GM23338 (cell line): ENCODE data around the gene GGPS1.

Experiments
- CREB1 ChIP-seq: fragments of 250-450 bp; sonication (Bioruptor Pico); IDR thresholded peaks from 2 replicates; pipeline ENCODE4 v1.5.0; 2020; ENCODE audit warnings: low read depth, mild to moderate bottlenecking, moderate library complexity
- EZH2 ChIP-seq: fragments of 200-600 bp; sonication (generic); IDR thresholded peaks from one replicate; pipeline ENCODE4 v1.8.0; 2017; ENCODE audit warnings: antibody characterized with exemption, mild to moderate bottlenecking, low read depth; ENCODE audit not compliant: unreplicated experiment
- EZH2phosphoT487 ChIP-seq: fragments of 200-600 bp; sonication (generic); IDR thresholded peaks from one replicate; pipeline ENCODE4 v1.8.1; 2018; ENCODE audit warnings: antibody characterized with exemption; ENCODE audit not compliant: unreplicated experiment
- JUNB ChIP-seq: IDR thresholded peaks from one replicate; pipeline ENCODE4 v1.6.1; 2016; ENCODE audit warnings: antibody characterized with exemption; ENCODE audit not compliant: unreplicated experiment
- POLR2AphosphoS5 ChIP-seq: IDR thresholded peaks from 2 replicates; pipeline ENCODE4 v1.6.1; 2016; ENCODE audit warnings: antibody characterized with exemption, low read depth
- STAT1 ChIP-seq: IDR thresholded peaks from one replicate; pipeline ENCODE4 v1.6.1; 2016; ENCODE audit warnings: antibody characterized with exemption; ENCODE audit not compliant: unreplicated experiment
- ZNF114 ChIP-seq: fragments of 250-450 bp; sonication (Bioruptor Pico); IDR thresholded peaks from 2 replicates; pipeline ENCODE4 v1.5.0; 2020; ENCODE audit warnings: mild to moderate bottlenecking, moderate library complexity
- ZNF331 ChIP-seq: fragments of 250-450 bp; sonication (Bioruptor Pico); IDR thresholded peaks from 2 replicates; pipeline ENCODE4 v1.5.0; 2020; ENCODE audit warnings: low read depth, mild to moderate bottlenecking, moderate library complexity
- TF ChIP-seq, protein P1 (sequence below), 2 experiments: fragments of 200-600 bp in 1 of 2; sonication (generic) in 1 of 2; conservative IDR thresholded peaks; 2 replicates each; pipeline versions ENCODE4 v1.5.1 to v1.6.1; 2016 to 2017; ENCODE audit warnings: antibody characterized with exemption in 2 of 2, low read depth in 2 of 2, mild to moderate bottlenecking in 2 of 2, moderate library complexity in 1 of 2
- TF ChIP-seq, protein P2 (sequence below): fragments of 250-450 bp; sonication (Bioruptor Pico); IDR thresholded peaks from 2 replicates; pipeline ENCODE4 v1.5.0; 2020; ENCODE audit warnings: mild to moderate bottlenecking, moderate library complexity
- TF ChIP-seq, protein P3 (sequence below): IDR thresholded peaks from one replicate; pipeline ENCODE4 v1.6.1; 2018; ENCODE audit warnings: antibody characterized with exemption; ENCODE audit not compliant: unreplicated experiment

DNA sequence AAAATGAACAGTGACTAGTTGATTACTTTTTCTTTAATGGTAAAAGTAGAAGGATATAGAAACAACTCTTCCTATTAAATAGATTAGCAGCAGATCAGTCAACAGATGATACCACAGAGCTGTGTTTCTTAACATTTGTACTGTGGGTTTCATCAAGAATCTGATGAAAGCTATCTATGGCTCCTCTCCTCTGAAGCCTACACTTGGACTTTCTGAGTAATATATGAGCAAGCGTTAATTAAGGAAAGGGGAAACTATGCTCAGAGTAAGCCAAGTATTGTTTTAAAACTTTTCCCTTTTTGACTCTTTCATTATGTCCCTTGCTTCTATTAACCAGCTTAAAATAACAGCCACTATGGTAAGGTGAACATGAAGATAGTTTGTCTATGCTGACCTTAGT lies 11.2 kb upstream of the GGPS1 start:
- TF ChIP-seq, protein P1, sequence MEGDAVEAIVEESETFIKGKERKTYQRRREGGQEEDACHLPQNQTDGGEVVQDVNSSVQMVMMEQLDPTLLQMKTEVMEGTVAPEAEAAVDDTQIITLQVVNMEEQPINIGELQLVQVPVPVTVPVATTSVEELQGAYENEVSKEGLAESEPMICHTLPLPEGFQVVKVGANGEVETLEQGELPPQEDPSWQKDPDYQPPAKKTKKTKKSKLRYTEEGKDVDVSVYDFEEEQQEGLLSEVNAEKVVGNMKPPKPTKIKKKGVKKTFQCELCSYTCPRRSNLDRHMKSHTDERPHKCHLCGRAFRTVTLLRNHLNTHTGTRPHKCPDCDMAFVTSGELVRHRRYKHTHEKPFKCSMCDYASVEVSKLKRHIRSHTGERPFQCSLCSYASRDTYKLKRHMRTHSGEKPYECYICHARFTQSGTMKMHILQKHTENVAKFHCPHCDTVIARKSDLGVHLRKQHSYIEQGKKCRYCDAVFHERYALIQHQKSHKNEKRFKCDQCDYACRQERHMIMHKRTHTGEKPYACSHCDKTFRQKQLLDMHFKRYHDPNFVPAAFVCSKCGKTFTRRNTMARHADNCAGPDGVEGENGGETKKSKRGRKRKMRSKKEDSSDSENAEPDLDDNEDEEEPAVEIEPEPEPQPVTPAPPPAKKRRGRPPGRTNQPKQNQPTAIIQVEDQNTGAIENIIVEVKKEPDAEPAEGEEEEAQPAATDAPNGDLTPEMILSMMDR (conservative IDR thresholded peaks at IDR 0.05; ENCODE audit: low read depth in 2 of 2): no peak
- TF ChIP-seq EZH2 (no peak), POLR2AphosphoS5 (no peak), EZH2phosphoT487 (no peak), CREB1 (CRISPR knock-in tag) (no peak), ZNF331 (no peak), ZNF114 (no peak), JUNB (no peak), STAT1 (no peak)
- TF ChIP-seq, protein P2, sequence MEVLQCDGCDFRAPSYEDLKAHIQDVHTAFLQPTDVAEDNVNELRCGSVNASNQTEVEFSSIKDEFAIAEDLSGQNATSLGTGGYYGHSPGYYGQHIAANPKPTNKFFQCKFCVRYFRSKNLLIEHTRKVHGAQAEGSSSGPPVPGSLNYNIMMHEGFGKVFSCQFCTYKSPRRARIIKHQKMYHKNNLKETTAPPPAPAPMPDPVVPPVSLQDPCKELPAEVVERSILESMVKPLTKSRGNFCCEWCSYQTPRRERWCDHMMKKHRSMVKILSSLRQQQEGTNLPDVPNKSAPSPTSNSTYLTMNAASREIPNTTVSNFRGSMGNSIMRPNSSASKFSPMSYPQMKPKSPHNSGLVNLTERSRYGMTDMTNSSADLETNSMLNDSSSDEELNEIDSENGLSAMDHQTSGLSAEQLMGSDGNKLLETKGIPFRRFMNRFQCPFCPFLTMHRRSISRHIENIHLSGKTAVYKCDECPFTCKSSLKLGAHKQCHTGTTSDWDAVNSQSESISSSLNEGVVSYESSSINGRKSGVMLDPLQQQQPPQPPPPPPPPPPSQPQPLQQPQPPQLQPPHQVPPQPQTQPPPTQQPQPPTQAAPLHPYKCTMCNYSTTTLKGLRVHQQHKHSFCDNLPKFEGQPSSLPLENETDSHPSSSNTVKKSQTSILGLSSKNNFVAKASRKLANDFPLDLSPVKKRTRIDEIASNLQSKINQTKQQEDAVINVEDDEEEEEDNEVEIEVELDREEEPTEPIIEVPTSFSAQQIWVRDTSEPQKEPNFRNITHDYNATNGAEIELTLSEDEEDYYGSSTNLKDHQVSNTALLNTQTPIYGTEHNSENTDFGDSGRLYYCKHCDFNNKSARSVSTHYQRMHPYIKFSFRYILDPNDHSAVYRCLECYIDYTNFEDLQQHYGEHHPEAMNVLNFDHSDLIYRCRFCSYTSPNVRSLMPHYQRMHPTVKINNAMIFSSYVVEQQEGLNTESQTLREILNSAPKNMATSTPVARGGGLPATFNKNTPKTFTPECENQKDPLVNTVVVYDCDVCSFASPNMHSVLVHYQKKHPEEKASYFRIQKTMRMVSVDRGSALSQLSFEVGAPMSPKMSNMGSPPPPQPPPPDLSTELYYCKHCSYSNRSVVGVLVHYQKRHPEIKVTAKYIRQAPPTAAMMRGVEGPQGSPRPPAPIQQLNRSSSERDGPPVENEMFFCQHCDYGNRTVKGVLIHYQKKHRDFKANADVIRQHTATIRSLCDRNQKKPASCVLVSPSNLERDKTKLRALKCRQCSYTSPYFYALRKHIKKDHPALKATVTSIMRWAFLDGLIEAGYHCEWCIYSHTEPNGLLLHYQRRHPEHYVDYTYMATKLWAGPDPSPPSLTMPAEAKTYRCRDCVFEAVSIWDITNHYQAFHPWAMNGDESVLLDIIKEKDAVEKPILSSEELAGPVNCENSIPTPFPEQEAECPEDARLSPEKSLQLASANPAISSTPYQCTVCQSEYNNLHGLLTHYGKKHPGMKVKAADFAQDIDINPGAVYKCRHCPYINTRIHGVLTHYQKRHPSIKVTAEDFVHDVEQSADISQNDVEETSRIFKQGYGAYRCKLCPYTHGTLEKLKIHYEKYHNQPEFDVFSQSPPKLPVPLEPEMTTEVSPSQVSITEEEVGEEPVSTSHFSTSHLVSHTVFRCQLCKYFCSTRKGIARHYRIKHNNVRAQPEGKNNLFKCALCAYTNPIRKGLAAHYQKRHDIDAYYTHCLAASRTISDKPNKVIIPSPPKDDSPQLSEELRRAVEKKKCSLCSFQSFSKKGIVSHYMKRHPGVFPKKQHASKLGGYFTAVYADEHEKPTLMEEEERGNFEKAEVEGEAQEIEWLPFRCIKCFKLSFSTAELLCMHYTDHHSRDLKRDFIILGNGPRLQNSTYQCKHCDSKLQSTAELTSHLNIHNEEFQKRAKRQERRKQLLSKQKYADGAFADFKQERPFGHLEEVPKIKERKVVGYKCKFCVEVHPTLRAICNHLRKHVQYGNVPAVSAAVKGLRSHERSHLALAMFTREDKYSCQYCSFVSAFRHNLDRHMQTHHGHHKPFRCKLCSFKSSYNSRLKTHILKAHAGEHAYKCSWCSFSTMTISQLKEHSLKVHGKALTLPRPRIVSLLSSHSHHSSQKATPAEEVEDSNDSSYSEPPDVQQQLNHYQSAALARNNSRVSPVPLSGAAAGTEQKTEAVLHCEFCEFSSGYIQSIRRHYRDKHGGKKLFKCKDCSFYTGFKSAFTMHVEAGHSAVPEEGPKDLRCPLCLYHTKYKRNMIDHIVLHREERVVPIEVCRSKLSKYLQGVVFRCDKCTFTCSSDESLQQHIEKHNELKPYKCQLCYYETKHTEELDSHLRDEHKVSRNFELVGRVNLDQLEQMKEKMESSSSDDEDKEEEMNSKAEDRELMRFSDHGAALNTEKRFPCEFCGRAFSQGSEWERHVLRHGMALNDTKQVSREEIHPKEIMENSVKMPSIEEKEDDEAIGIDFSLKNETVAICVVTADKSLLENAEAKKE (CRISPR knock-in tag): no peak
- TF ChIP-seq, protein P3, sequence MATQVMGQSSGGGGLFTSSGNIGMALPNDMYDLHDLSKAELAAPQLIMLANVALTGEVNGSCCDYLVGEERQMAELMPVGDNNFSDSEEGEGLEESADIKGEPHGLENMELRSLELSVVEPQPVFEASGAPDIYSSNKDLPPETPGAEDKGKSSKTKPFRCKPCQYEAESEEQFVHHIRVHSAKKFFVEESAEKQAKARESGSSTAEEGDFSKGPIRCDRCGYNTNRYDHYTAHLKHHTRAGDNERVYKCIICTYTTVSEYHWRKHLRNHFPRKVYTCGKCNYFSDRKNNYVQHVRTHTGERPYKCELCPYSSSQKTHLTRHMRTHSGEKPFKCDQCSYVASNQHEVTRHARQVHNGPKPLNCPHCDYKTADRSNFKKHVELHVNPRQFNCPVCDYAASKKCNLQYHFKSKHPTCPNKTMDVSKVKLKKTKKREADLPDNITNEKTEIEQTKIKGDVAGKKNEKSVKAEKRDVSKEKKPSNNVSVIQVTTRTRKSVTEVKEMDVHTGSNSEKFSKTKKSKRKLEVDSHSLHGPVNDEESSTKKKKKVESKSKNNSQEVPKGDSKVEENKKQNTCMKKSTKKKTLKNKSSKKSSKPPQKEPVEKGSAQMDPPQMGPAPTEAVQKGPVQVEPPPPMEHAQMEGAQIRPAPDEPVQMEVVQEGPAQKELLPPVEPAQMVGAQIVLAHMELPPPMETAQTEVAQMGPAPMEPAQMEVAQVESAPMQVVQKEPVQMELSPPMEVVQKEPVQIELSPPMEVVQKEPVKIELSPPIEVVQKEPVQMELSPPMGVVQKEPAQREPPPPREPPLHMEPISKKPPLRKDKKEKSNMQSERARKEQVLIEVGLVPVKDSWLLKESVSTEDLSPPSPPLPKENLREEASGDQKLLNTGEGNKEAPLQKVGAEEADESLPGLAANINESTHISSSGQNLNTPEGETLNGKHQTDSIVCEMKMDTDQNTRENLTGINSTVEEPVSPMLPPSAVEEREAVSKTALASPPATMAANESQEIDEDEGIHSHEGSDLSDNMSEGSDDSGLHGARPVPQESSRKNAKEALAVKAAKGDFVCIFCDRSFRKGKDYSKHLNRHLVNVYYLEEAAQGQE: no peak
